Measurements from ENCODE around the gene ESRP2.

GRCh38 chr16:68257906-68258800 lies 22.2 kb upstream of the ESRP2 start:
- TF ChIP-seq CTCF (IDR thresholded peaks at IDR 0.05) (no peak), POLR2A (IDR thresholded peaks at IDR 0.05) (no peak), EP300 (IDR thresholded peaks at IDR 0.05) (no peak)

Measured in tibial nerve (tissue), 4 donors.